C4-2B (cell line): ENCODE data around the gene TMEM147.

Experiments used
- CTCF ChIP-seq: fragments of 450-650 bp; conservative IDR thresholded peaks from 2 replicates; pipeline ENCODE4 v1.5.1; 2017; ENCODE audit warnings: mild to moderate bottlenecking
- ZFX ChIP-seq: fragments of 450-650 bp; IDR thresholded peaks from 2 replicates; pipeline ENCODE4 v1.6.1; 2017

GRCh38 chr19:35525873-35526272 is 19.6 kb upstream of the TMEM147 start:
- TF ChIP-seq CTCF (no peak), ZFX (no peak)
